GM21390 (cell line): ENCODE results near the gene C9orf72.
"Not testable (repeated sequence)": the region's sequence is repeated elsewhere in the genome, so short reads cannot be mapped to it uniquely, and the experiment has no call there.

Experiments used
- ATAC-seq: cut with Tn5 transposase; IDR thresholded peaks from one replicate; pipeline ENCODE4 v1.9.1; 2021; ENCODE audit not compliant: unreplicated experiment

The C9orf72 gene

GRCh38 chr9:27519466-27520465 lies 53.5 kb downstream of the C9orf72 start:
- ATAC-seq: no peak

GRCh38 chr9:27518809-27519208 lies 54.5 kb downstream of the C9orf72 start:
- ATAC-seq: no peak

GRCh38 chr9:27518006-27518405 lies 55.3 kb downstream of the C9orf72 start:
- no peak for ATAC-seq

GRCh38 chr9:27514551-27514950 lies 58.7 kb downstream of the C9orf72 start:
- ATAC-seq: no peak

- ATAC-seq: no peak
Measured at GRCh38 chr9:27511771-27512170, 61.5 kb downstream of the C9orf72 start.

- ATAC-seq: no peak
Measured at GRCh38 chr9:27510780-27511179, 62.5 kb downstream of the C9orf72 start.

- ATAC-seq: no peak
Measured at GRCh38 chr9:27506981-27507380, 66.3 kb downstream of the C9orf72 start.

- no peak for ATAC-seq
Measured at GRCh38 chr9:27505744-27506161, 67.5 kb downstream of the C9orf72 start.

- no peak for ATAC-seq
Measured at GRCh38 chr9:27504259-27504658, 69.0 kb downstream of the C9orf72 start.

- no peak for ATAC-seq
Measured at GRCh38 chr9:27503623-27504022, 69.7 kb downstream of the C9orf72 start.

- ATAC-seq: not testable (repeated sequence)
Measured at GRCh38 chr9:27500902-27501301, 72.4 kb downstream of the C9orf72 start.

- peak; percentile 70 for ATAC-seq
Measured at GRCh38 chr9:27499451-27499850, 73.8 kb downstream of the C9orf72 start.

- ATAC-seq: no peak
Measured at GRCh38 chr9:27497883-27498417, 75.3 kb downstream of the C9orf72 start.
